ENCODE data around the gene TMPRSS9. TPM values are rescaled to one million over a fixed set of nuclear protein-coding genes. Genes with fewer than 3 reads are reported as not detected.

Gene TMPRSS9
- total RNA-seq, 2 experiments from 2014 or later: not detected

DNA sequence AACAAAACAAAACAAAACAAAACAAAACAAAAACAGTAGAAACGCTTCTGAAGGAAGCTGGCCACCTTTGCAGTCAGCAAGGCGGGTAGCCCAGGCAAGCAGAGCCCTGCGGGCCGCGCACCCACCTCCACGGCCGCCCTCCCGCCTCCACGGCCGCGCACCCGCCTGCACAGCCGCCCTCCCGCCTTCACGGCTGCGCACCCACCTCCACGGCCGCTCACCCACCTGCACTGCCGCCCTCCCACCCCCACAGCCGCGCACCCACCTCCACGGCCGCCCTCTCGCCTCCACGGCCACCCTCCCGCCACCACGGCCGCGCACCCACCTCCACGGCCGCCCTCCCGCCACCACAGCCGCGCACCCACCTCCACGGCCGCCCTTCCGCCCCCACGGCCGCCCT is 76.3 kb downstream of the TMPRSS9 start:
- Mint-ChIP-seq H3K27ac (no peak overlapping the region), H3K4me3 (no peak overlapping the region), H3K9me3 (no peaks in the 10 kb centered on the region), H3K4me1 (ENCODE audit: low read depth) (no peaks in the 10 kb centered on the region), H3K36me3 (ENCODE audit: low read depth) (peaks cover 23% of the 10 kb centered on the region), H3K27me3 (ENCODE audit: low read depth) (no peaks in the 10 kb centered on the region)
- CTCF ChIA-PET: interaction anchor here (0.6 to 1.0 kb wide), 2 partner anchors 176 to 280 kb away, joined by 3 to 4 read pairs; no protein-coding TSS in a partner anchor
- DNase-seq: no peak
- intact Hi-C loops (cut with micrococcal nuclease): no loop called here

- Mint-ChIP-seq H3K27me3 (ENCODE audit: low read depth) (no peaks in the 10 kb centered on the region), H3K4me3 (no peak overlapping the region), H3K36me3 (ENCODE audit: low read depth) (peaks cover 23% of the 10 kb centered on the region), H3K27ac (no peak overlapping the region), H3K4me1 (ENCODE audit: low read depth) (no peaks in the 10 kb centered on the region), H3K9me3 (no peaks in the 10 kb centered on the region)
- CTCF ChIA-PET: interaction anchor here (0.6 to 1.0 kb wide), 2 partner anchors 177 to 281 kb away, joined by 3 to 4 read pairs; no protein-coding TSS in a partner anchor
- intact Hi-C loops (cut with micrococcal nuclease): no loop called here
- no peak for DNase-seq
These were observed 76.9 kb downstream of the TMPRSS9 start for GRCh38 chr19:2436926-2437325.

DNA sequence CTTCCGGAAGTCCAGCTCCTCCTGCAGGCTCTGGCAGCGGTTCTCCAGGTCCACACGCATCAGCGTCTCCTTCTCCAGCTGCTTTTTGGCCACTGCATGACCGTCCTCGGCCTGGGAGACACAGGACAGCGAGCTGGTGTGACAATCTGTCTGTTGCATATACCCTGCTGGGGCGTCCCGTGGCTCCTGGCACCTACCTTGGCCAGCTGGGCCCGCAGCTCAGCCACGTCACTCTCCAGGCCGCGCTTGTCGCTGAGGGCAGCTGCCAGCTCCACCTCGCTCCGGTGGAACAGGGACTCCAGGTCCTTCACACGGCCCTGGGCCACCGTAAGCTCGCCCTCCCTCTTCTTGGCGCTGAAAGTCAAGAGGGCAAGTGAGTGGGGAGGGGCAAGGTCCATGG is 78.1 kb downstream of the TMPRSS9 start:
- CTCF ChIA-PET: interaction anchor here (0.8 kb wide), 1 partner anchor 19 kb away, joined by 7 read pairs; no protein-coding TSS in a partner anchor
- Mint-ChIP-seq H3K27ac (no peak overlapping the region), H3K9me3 (no peaks in the 10 kb centered on the region), H3K4me3 (no peak overlapping the region), H3K36me3 (ENCODE audit: low read depth) (peaks cover 18% of the 10 kb centered on the region), H3K4me1 (ENCODE audit: low read depth) (no peaks in the 10 kb centered on the region), H3K27me3 (ENCODE audit: low read depth) (no peaks in the 10 kb centered on the region)
- DNase-seq: no peak
- intact Hi-C loops (cut with micrococcal nuclease): no loop called here

- H3K9me3 Mint-ChIP-seq: no peaks in the 10 kb centered on the region
- H3K4me3 Mint-ChIP-seq: no peak overlapping the region
- no peak for DNase-seq
- peaks cover 15% of the 10 kb centered on the region for H3K36me3 Mint-ChIP-seq (ENCODE audit: low read depth)
- peak overlapping the region; percentile 4 for H3K27ac Mint-ChIP-seq
- CTCF ChIA-PET: no interaction called here
- intact Hi-C loops (cut with micrococcal nuclease): no loop called here
- no peaks in the 10 kb centered on the region for H3K4me1 Mint-ChIP-seq (ENCODE audit: low read depth)
- H3K27me3 Mint-ChIP-seq (ENCODE audit: low read depth): no peaks in the 10 kb centered on the region
These were observed 80.5 kb downstream of the TMPRSS9 start for GRCh38 chr19:2440515-2440914.

GRCh38 chr19:2441096-2441752 is 81.2 kb downstream of the TMPRSS9 start:
- H3K4me1 Mint-ChIP-seq (ENCODE audit: low read depth): peaks cover under 1% of the 10 kb centered on the region

DNA sequence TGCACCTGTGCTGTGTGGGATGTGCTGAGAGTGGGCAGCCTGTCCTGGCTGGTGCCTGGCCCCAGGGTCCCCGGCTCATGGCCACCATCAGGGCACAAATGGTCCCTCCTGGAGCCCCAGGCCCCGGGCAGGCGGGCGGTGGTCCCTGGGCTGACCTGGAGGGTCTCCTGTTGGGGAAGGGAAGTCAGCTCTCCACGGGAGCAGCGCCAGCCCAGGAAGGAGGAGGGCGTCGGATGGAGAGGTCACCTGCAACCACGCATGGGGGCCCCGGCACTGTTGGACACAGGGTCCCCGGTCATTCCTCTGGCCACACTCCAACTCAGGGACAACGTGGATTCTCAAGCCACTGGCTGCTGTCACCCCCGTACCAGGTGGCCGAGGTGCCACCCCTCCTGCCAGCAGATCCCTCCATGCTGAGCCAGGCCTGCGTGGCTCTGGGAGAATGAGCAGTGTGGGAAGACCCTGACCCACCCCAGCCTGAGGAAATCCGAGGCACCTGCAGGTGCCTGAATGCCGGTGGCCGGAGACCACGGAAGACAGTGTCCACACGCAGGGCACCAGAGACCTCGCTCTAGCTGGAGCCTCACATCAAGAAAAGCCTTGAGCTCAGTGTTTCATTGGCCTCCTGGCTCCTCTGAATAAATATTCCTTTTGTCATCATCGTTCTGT is 83.2 kb downstream of the TMPRSS9 start:
- CTCF ChIA-PET: no interaction called here
- peaks cover 18% of the 10 kb centered on the region for H3K4me1 Mint-ChIP-seq (ENCODE audit: low read depth)
- intact Hi-C loops (cut with micrococcal nuclease): no loop called here
- no peak for DNase-seq
- no peaks in the 10 kb centered on the region for H3K27me3 Mint-ChIP-seq (ENCODE audit: low read depth)
- peaks cover 11% of the 10 kb centered on the region for H3K36me3 Mint-ChIP-seq (ENCODE audit: low read depth)
- H3K4me3 Mint-ChIP-seq: no peak overlapping the region
- H3K9me3 Mint-ChIP-seq: no peaks in the 10 kb centered on the region
- H3K27ac Mint-ChIP-seq: no peak overlapping the region

More at GRCh38 chr19:2441096-2441752, 81.2 kb downstream of the TMPRSS9 start:
- Mint-ChIP-seq H3K36me3 (ENCODE audit: low read depth) (peaks cover 14% of the 10 kb centered on the region), H3K27ac (no peak overlapping the region), H3K9me3 (no peaks in the 10 kb centered on the region), H3K27me3 (ENCODE audit: low read depth) (no peaks in the 10 kb centered on the region), H3K4me3 (no peak overlapping the region)
- intact Hi-C loops (cut with micrococcal nuclease): no loop called here
- CTCF ChIA-PET: no interaction called here
- no peak for DNase-seq

DNA sequence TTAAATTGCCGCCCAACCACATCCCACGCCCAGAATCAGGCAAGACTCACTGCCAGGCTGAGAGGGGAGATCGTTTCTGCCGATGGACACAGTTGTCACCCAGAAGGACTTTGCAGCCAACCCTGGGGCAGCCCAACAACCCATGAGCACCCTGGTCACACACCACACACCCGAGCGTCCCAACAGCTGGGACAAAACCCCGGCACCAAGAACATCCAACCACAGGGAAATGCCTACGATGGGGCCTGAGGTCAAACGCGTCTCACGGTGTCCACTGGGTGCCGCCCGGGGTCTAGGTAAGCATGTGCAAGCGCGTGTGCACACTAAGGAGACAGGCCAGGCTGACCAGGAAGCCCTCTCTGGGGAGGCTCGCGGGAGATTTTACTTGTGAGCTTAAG is 83.7 kb downstream of the TMPRSS9 start:
- peaks cover 11% of the 10 kb centered on the region for H3K36me3 Mint-ChIP-seq (ENCODE audit: low read depth)
- H3K4me3 Mint-ChIP-seq: no peak overlapping the region

DNA sequence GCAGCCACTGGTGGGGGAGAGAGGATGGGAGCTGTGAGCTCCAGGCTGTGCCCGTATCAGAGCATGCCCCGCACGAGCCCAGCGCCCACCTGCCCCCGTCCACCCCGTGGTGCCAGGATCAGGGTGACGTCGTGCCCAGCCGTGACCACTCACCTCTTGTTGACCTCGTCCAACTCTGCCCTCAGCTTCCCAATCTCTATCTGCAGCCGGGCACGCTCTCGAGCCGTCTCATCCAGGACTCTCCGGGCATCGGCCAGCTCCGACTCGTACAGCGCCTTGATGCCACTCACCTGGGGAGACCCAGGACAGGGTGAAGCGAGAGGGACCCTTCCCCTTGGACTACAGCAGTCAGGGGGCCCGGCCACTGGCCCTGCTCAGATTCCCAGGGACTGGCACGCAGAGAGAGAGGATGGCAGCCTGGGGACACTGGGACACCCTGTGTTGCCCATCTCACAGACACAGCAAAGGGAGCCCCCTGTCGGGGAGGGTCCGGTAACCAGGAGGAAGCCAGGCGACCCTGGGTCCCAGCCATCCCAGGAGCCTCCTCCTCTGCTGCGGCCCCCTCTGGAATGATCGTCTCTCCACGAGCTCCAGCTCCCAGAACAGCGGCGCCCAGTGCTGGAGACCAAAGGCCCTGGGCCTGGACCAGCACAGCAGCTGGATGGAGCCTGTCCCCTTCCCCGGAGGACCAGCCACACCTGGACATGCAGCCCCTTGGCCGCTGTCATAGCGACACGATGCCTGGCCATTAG is 84.4 kb downstream of the TMPRSS9 start:
- CTCF ChIA-PET: no interaction called here
- Mint-ChIP-seq H3K9me3 (no peaks in the 10 kb centered on the region), H3K4me1 (ENCODE audit: low read depth) (peaks cover 20% of the 10 kb centered on the region)

More for the DNA sequence above, 83.7 kb downstream of the TMPRSS9 start:
- peaks cover 20% of the 10 kb centered on the region for H3K4me1 Mint-ChIP-seq (ENCODE audit: low read depth)
- no peak for DNase-seq
- CTCF ChIA-PET: no interaction called here
- H3K27me3 Mint-ChIP-seq (ENCODE audit: low read depth): no peaks in the 10 kb centered on the region
- H3K9me3 Mint-ChIP-seq: no peaks in the 10 kb centered on the region
- no peak overlapping the region for H3K27ac Mint-ChIP-seq
- intact Hi-C loops (cut with micrococcal nuclease): no loop called here

GRCh38 chr19:2446381-2446780 is 86.3 kb downstream of the TMPRSS9 start:
- Mint-ChIP-seq H3K4me3 (peak overlapping the region; percentile 52), H3K36me3 (ENCODE audit: low read depth) (peaks cover 8% of the 10 kb centered on the region), H3K27me3 (ENCODE audit: low read depth) (no peaks in the 10 kb centered on the region), H3K27ac (no peak overlapping the region), H3K4me1 (ENCODE audit: low read depth) (peaks cover 20% of the 10 kb centered on the region), H3K9me3 (no peaks in the 10 kb centered on the region)
- intact Hi-C loops (cut with micrococcal nuclease): no loop called here
- peak; percentile 67 for DNase-seq
- CTCF ChIA-PET: interaction anchor here (0.5 kb wide), 2 partner anchors 222 to 335 kb away, joined by 3 to 5 read pairs; no protein-coding TSS in a partner anchor

More for the DNA sequence above, 84.4 kb downstream of the TMPRSS9 start:
- Mint-ChIP-seq H3K4me3 (no peak overlapping the region), H3K27ac (no peak overlapping the region), H3K27me3 (ENCODE audit: low read depth) (no peaks in the 10 kb centered on the region), H3K36me3 (ENCODE audit: low read depth) (peaks cover 11% of the 10 kb centered on the region)
- intact Hi-C loops (cut with micrococcal nuclease): no loop called here
- DNase-seq: no peak

DNA sequence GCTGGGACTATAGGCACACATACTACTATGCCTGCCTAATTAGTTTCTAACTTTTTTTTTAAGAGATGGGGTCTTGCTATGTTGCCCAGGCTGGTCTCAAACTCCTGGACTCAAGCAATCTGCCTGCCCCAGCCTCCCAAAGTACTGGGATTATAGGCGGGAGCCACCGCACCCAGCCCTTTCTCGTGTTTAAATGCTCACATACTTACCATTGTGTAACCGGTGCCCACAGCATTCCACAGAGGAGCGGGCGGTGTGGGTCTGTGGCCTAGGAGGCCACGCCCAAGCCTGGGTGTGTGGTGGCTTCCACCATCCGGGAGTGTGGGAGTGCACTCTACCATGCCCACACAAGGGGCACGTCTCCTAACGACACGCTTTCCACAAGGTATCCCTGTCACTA is 89.0 kb downstream of the TMPRSS9 start:
- CTCF ChIA-PET: no interaction called here
- intact Hi-C loops (cut with micrococcal nuclease): no loop called here
- no peaks in the 10 kb centered on the region for H3K9me3 Mint-ChIP-seq

GRCh38 chr19:2451138-2451537 is 91.1 kb downstream of the TMPRSS9 start:
- Mint-ChIP-seq H3K36me3 (ENCODE audit: low read depth) (peaks cover 7% of the 10 kb centered on the region), H3K9me3 (no peaks in the 10 kb centered on the region), H3K4me1 (ENCODE audit: low read depth) (peaks cover 41% of the 10 kb centered on the region), H3K27me3 (ENCODE audit: low read depth) (no peaks in the 10 kb centered on the region), H3K27ac (no peak overlapping the region), H3K4me3 (no peak overlapping the region)
- DNase-seq: no peak
- CTCF ChIA-PET: no interaction called here
- intact Hi-C loops (cut with micrococcal nuclease): no loop called here

More for the DNA sequence above, 89.0 kb downstream of the TMPRSS9 start:
- H3K4me3 Mint-ChIP-seq: no peak overlapping the region
- peaks cover 28% of the 10 kb centered on the region for H3K4me1 Mint-ChIP-seq (ENCODE audit: low read depth)
- no peaks in the 10 kb centered on the region for H3K27me3 Mint-ChIP-seq (ENCODE audit: low read depth)
- H3K36me3 Mint-ChIP-seq (ENCODE audit: low read depth): peaks cover 5% of the 10 kb centered on the region
- H3K27ac Mint-ChIP-seq: no peak overlapping the region
- no peak for DNase-seq

GRCh38 chr19:2451741-2452140 is 91.7 kb downstream of the TMPRSS9 start:
- intact Hi-C loops (cut with micrococcal nuclease): no loop called here
- H3K27ac Mint-ChIP-seq: no peak overlapping the region
- peaks cover 36% of the 10 kb centered on the region for H3K4me1 Mint-ChIP-seq (ENCODE audit: low read depth)
- no peak overlapping the region for H3K4me3 Mint-ChIP-seq
- H3K9me3 Mint-ChIP-seq: no peaks in the 10 kb centered on the region
- no peaks in the 10 kb centered on the region for H3K27me3 Mint-ChIP-seq (ENCODE audit: low read depth)
- DNase-seq: no peak
- peaks cover 5% of the 10 kb centered on the region for H3K36me3 Mint-ChIP-seq (ENCODE audit: low read depth)
- CTCF ChIA-PET: no interaction called here

All from activated naive CD4-positive, alpha-beta T cell treated with anti-CD3 and anti-CD28 coated beads for 36 hours (primary cell).